CD4-positive, CD25-positive, alpha-beta regulatory T cell (primary cell): Measurements from ENCODE around the gene INO80. TPM values are rescaled to one million over a fixed set of nuclear protein-coding genes. Genes with fewer than 3 reads are reported as not detected.

ENCODE experiments used
- ATAC-seq, 2 donors: fragments of 150-1000 bp; cut with Tn5 transposase; one replicate each; pipeline ENCODE4 v1.10.0; 2021; ENCODE audit warnings: low read depth in 2 of 2, moderate number of reproducible peaks in 2 of 2, moderate library complexity in 1 of 2
- DNase-seq, 3 donors: peaks; one replicate each; pipeline versions ENCODE4 v3.0.0 to v3.0.0-alpha.2; 2012 to 2022; ENCODE audit warnings: mixed read lengths in 1 of 3
- H3K27ac ChIP-seq: one replicate; pipeline ENCODE4 v1.7.0; 2013; ENCODE audit warnings: mild to moderate bottlenecking, low read length; ENCODE audit not compliant: insufficient read depth, poor library complexity, severe bottlenecking
- H3K27me3 ChIP-seq: one replicate; pipeline ENCODE4 v1.7.0; 2013; ENCODE audit warnings: low read length; ENCODE audit not compliant: control insufficient read depth, insufficient read depth
- H3K36me3 ChIP-seq: one replicate; pipeline ENCODE4 v1.7.0; 2013; ENCODE audit warnings: mild to moderate bottlenecking, low read length, moderate library complexity; ENCODE audit not compliant: control insufficient read depth, insufficient read depth
- H3K4me1 ChIP-seq: 2 replicates; pipeline ENCODE4 v1.7.0; 2013; ENCODE audit warnings: mild to moderate bottlenecking, low read length; ENCODE audit not compliant: insufficient read depth, control insufficient read depth, poor library complexity, severe bottlenecking
- H3K4me3 ChIP-seq: one replicate; pipeline ENCODE4 v1.7.0; 2013; ENCODE audit warnings: low read depth, mild to moderate bottlenecking, low read length, moderate library complexity
- H3K9me3 ChIP-seq, 2 experiments: 1 replicate in 1 of 2; 2 replicates in 1 of 2; pipeline ENCODE4 v1.7.0; 2013; ENCODE audit warnings: low read length in 2 of 2, mild to moderate bottlenecking in 1 of 2, moderate library complexity in 1 of 2; ENCODE audit not compliant: control insufficient read depth in 2 of 2
- H3K27ac Mint-ChIP-seq, 3 donors: one replicate each; pipeline ENCODE4 v1.8.0; 2020 to 2022; ENCODE audit warnings: mild to moderate bottlenecking in 3 of 3, mixed read lengths in 3 of 3, moderate library complexity in 2 of 3
- H3K27me3 Mint-ChIP-seq: one replicate; pipeline ENCODE4 v1.8.0; 2022; ENCODE audit warnings: mild to moderate bottlenecking, mixed read lengths
- H3K36me3 Mint-ChIP-seq: one replicate; pipeline ENCODE4 v1.8.0; 2020; ENCODE audit warnings: mixed read lengths
- H3K4me1 Mint-ChIP-seq, 4 donors: one replicate each; pipeline ENCODE4 v1.8.0; 2020 to 2022; ENCODE audit warnings: mixed read lengths in 4 of 4, mild to moderate bottlenecking in 1 of 4
- H3K4me3 Mint-ChIP-seq, 4 donors: one replicate each; pipeline ENCODE4 v1.8.0; 2020 to 2022; ENCODE audit warnings: mild to moderate bottlenecking in 4 of 4, mixed read lengths in 4 of 4, moderate library complexity in 3 of 4
- H3K9me3 Mint-ChIP-seq, 7 donors: one replicate each; pipeline ENCODE4 v1.8.0; 2020 to 2022; ENCODE audit warnings: mixed read lengths in 7 of 7, mild to moderate bottlenecking in 3 of 7, moderate library complexity in 2 of 7
- polyA plus RNA-seq, 4 donors: library from polyadenylated mRNA; unstranded; fragments of 300-500 nt; fragmentation: Illumina TruSeq; gene quantifications; one replicate each; pipeline ENCODE4 v1.2.3, GENCODE V29; 2021
- total RNA-seq: library from RNA; stranded (reverse); gene quantifications from one replicate; pipeline ENCODE4 v1.2.3, GENCODE V29; 2022

INO80 gene
- total and polyA plus RNA-seq, 5 donors from 2014 or later, result 3.0 to 36.1 (median 3.8) TPM

DNA sequence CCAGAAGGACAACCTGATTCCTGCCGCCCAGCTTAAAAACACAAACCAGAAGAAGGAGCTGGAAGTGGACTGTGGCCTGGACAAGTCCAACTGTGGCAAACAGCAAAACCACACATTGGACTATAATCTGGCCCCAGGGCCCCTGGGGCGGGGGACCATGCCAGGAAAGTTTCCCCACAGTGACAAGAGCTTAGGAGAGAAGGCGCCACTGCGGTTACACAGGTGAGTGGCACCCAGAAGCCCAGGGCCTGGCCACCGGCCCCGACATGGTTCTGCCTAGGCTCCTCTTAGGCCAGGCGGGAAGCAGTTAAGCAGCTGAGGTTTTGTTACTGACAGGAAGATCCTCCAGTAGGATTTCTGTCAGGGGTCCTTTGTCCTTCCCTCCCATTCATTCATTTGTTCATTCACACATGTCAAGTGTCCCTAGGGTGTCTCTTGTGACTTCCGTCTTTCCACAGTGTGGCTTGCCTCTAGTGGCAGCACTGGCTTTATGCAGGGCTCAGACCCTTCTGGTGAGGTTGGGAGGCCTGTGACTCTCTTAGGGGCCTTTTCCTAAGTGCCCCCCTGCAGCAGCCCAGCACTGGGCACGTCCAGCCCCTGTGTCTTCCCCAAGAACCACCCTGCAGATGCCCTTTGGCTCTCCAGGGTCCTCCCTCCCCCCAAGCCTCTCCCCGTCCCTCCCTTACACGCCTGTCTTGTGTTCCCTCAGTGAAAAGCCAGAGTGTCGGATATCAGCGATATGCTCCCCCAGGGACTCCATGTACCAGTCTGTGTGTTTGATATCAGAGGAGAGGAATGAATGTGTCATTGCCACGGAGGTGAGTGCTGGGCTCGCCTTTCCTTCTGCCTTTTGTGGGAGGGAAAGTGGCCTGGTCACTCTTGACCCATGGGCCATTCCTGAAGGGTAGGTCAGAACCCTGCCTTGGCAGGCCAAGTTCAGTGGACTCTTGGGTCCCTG lies 179.1 kb downstream of the INO80 start:
- H3K9me3 Mint-ChIP-seq, result no peaks in the 10 kb centered on the region
- H3K27ac Mint-ChIP-seq, result no peak overlapping the region
- H3K27ac ChIP-seq, result no peak overlapping the region
- peaks cover 11% of the 10 kb centered on the region for H3K4me1 ChIP-seq
- H3K36me3 ChIP-seq, result no peaks in the 10 kb centered on the region
- no peak overlapping the region for H3K4me3 ChIP-seq
- peaks cover 0 to 22% (median 10%) of the 10 kb centered on the region in 4 donors for H3K4me1 Mint-ChIP-seq
- no peak for ATAC-seq
- no peaks in the 10 kb centered on the region for H3K36me3 Mint-ChIP-seq
- H3K4me3 Mint-ChIP-seq, result no peak overlapping the region
- no peak for DNase-seq
- H3K9me3 ChIP-seq, result no peaks in the 10 kb centered on the region
- no peaks in the 10 kb centered on the region for H3K27me3 ChIP-seq
- peaks cover 31% of the 10 kb centered on the region for H3K27me3 Mint-ChIP-seq

DNA sequence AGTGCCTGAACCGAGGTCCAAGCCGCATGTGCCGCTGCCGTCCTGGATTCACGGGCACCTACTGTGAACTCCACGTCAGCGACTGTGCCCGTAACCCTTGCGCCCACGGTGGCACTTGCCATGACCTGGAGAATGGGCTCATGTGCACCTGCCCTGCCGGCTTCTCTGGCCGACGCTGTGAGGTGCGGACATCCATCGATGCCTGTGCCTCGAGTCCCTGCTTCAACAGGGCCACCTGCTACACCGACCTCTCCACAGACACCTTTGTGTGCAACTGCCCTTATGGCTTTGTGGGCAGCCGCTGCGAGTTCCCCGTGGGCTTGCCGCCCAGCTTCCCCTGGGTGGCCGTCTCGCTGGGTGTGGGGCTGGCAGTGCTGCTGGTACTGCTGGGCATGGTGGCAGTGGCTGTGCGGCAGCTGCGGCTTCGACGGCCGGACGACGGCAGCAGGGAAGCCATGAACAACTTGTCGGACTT lies 179.8 kb downstream of the INO80 start:
- H3K9me3 Mint-ChIP-seq, result no peaks in the 10 kb centered on the region
- H3K27ac ChIP-seq, result no peak overlapping the region
- no peaks in the 10 kb centered on the region for H3K36me3 Mint-ChIP-seq
- no peak overlapping the region for H3K4me3 ChIP-seq
- H3K27ac Mint-ChIP-seq, result no peak overlapping the region
- H3K4me3 Mint-ChIP-seq, result no peak overlapping the region
- peaks cover 7% of the 10 kb centered on the region for H3K4me1 ChIP-seq
- DNase-seq (no peak), ATAC-seq (no peak)
- H3K36me3 ChIP-seq, result no peaks in the 10 kb centered on the region
- H3K4me1 Mint-ChIP-seq, result peaks cover 0 to 28% (median 11%) of the 10 kb centered on the region in 4 donors
- no peaks in the 10 kb centered on the region for H3K9me3 ChIP-seq
- peaks cover 38% of the 10 kb centered on the region for H3K27me3 Mint-ChIP-seq
- H3K27me3 ChIP-seq, result peaks cover 5% of the 10 kb centered on the region

DNA sequence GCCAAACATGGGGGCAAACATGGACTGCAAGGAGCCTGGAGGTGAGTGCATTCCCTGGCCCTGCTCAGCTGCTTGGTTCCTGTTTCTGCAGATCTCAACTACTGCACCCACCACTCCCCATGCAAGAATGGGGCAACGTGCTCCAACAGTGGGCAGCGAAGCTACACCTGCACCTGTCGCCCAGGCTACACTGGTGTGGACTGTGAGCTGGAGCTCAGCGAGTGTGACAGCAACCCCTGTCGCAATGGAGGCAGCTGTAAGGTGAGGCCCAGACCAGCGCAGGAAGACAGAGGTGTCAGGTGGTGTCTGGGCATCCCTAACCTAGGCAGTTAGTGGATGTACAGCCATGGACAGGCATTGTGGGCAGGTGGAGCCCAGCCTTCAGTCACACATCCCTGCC lies 181.6 kb downstream of the INO80 start:
- ATAC-seq (no peak), DNase-seq (no peak)
- H3K27ac ChIP-seq, result no peak overlapping the region
- H3K27me3 ChIP-seq, result peaks cover 8% of the 10 kb centered on the region
- Mint-ChIP-seq H3K36me3 (no peaks in the 10 kb centered on the region), H3K27me3 (peaks cover 56% of the 10 kb centered on the region), H3K27ac (no peak overlapping the region), H3K9me3 (peaks cover 0 to 2% (median 0%) of the 10 kb centered on the region in 7 donors), H3K4me3 (no peak overlapping the region), H3K4me1 (peaks cover 0 to 31% (median 10%) of the 10 kb centered on the region in 4 donors)
- H3K36me3 ChIP-seq, result no peaks in the 10 kb centered on the region
- H3K4me1 ChIP-seq, result peaks cover 18% of the 10 kb centered on the region
- no peaks in the 10 kb centered on the region for H3K9me3 ChIP-seq
- H3K4me3 ChIP-seq, result no peak overlapping the region

DNA sequence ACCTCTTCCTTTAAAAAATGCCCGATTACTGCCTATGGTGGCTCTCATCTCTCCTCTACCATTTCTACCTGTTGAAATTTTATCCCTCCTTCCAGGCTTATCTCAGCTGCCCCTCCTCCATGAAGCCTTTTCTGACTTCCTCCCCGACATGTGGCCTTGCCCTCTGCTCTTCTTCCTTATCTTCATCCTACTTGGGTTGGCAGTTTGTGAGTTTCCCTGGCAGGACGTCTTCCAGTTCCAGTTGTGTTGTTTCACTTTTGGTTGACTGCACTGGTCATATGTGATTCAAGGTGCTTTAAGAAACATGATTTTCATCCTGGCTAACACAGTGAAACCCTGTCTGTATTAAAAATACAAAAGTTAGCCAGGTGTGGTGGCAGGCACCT lies 182.6 kb downstream of the INO80 start:
- Mint-ChIP-seq H3K27me3 (peaks cover 65% of the 10 kb centered on the region), H3K4me3 (peak overlapping the region in 1 of 4 donors; percentile 54), H3K9me3 (peaks cover 0 to 5% (median 0%) of the 10 kb centered on the region in 7 donors), H3K4me1 (peaks cover 0 to 36% (median 15%) of the 10 kb centered on the region in 4 donors), H3K36me3 (no peaks in the 10 kb centered on the region), H3K27ac (no peak overlapping the region)
- Histone ChIP-seq H3K27ac (no peak overlapping the region), H3K36me3 (no peaks in the 10 kb centered on the region), H3K4me3 (no peak overlapping the region), H3K27me3 (peaks cover 8% of the 10 kb centered on the region), H3K4me1 (peaks cover 27% of the 10 kb centered on the region), H3K9me3 (no peaks in the 10 kb centered on the region)
- DNase-seq, result no peak
- ATAC-seq, result no peak

DNA sequence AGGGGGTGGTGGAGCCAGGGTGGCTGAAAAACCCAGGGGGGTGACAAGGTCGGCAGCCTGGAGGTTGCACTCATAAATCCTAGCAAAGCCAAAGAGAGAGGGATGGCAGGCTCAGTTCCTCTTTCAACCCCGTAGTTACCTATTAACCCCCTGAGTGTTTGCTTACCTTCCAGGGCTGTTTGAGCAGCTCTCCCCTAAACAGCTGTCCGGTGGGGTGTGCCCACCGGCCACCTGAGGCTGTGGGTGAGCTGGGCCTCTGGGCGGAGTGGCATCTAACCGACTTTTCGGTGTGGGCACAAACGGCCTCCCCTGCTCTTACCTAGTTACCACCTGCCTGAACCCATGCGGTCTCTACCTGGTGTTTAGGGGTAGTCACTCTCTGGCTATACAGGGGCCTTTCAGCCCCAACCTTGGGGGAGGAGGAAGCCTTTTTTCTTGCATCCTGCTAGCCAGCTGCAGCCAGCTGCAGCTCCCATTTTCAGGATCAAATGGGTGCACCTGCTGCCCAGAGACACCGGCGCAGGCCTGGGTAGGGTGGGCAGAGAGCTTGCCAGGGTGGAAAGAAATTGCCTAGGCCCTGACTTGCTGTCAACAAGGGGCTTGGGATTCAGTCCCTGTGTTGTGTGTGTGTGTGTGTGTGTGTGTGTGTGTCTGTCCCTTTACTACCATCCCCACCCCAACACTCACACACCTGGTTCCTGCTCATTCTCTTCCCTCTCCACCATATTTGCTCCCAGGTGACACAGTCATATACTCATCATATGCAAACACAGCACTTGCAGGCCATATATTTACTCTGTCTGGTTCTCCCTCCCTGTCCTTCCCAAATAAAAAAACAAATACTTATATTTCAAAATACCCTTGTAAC lies 183.2 kb downstream of the INO80 start:
- Mint-ChIP-seq H3K27ac (peak overlapping the region in 1 of 3 donors; percentile 42), H3K4me1 (peaks cover 0 to 41% (median 16%) of the 10 kb centered on the region in 4 donors), H3K9me3 (peaks cover 0 to 5% (median 0%) of the 10 kb centered on the region in 7 donors), H3K27me3 (peaks cover 67% of the 10 kb centered on the region), H3K4me3 (peak overlapping the region in 1 of 4 donors; percentile 76), H3K36me3 (no peaks in the 10 kb centered on the region)
- DNase-seq, result no peak
- Histone ChIP-seq H3K36me3 (no peaks in the 10 kb centered on the region), H3K4me1 (peaks cover 34% of the 10 kb centered on the region), H3K27me3 (peaks cover 8% of the 10 kb centered on the region), H3K9me3 (no peaks in the 10 kb centered on the region), H3K27ac (no peak overlapping the region), H3K4me3 (no peak overlapping the region)
- ATAC-seq, result no peak

DNA sequence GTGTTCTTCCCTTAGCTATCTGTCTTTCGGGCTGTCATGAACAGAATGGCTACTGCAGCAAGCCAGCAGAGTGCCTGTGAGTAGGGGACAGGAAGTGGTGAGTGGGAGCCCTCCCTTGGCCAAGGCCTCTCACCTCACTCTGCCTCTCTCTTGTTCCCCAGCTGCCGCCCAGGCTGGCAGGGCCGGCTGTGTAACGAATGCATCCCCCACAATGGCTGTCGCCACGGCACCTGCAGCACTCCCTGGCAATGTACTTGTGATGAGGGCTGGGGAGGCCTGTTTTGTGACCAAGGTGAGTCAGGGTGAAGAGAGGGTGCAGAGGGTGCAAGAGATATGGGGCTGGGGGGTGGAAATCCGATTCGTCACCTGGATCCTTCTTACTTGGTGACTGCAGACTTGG lies 183.9 kb downstream of the INO80 start:
- H3K9me3 Mint-ChIP-seq, result peaks cover 0 to 5% (median 0%) of the 10 kb centered on the region in 7 donors
- Histone ChIP-seq H3K27ac (no peak overlapping the region), H3K9me3 (no peaks in the 10 kb centered on the region), H3K36me3 (no peaks in the 10 kb centered on the region), H3K4me3 (no peak overlapping the region), H3K27me3 (peaks cover 9% of the 10 kb centered on the region), H3K4me1 (peaks cover 41% of the 10 kb centered on the region)
- peaks cover 67% of the 10 kb centered on the region for H3K27me3 Mint-ChIP-seq
- H3K4me3 Mint-ChIP-seq, result peak overlapping the region in 2 of 4 donors; percentile 64 to 76
- DNase-seq (peak in 1 of 3 donors; percentile 43), ATAC-seq (no peak)
- peak overlapping the region in 2 of 3 donors; percentile 42 to 71 for H3K27ac Mint-ChIP-seq
- peaks cover 0 to 44% (median 18%) of the 10 kb centered on the region in 4 donors for H3K4me1 Mint-ChIP-seq
- H3K36me3 Mint-ChIP-seq, result no peaks in the 10 kb centered on the region

DNA sequence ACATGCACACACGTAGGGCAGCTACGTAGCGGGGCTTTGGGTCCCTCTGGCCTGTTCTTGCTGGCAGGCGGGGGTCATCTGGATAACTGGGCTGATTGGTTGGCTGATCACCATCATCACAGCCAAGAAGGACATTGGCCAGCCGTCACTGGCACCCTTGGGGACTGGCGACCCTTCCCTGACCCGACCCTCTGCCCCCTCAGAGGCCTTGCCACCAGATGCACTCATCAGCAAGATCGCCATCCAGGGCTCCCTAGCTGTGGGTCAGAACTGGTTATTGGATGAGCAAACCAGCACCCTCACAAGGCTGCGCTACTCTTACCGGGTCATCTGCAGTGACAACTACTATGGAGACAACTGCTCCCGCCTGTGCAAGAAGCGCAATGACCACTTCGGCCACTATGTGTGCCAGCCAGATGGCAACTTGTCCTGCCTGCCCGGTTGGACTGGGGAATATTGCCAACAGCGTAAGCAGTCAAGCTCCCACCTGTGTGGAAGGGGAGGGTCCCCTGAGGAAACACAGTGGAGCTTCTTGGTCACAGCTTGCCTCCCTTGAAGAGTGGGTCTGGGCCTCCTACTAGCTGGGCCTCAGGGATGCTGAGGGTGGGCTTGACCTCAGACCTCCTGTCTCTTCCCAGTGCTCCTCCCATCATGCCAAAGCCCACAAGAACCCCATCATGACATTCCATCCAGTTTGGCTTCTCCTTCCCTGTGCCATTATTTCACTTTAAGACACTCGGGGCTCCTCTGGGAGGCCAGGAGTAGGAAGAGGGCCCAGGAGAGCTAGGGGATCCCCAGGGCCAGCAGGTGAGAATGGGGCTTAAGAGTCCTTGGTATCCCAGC lies 184.6 kb downstream of the INO80 start:
- Histone ChIP-seq H3K27me3 (peaks cover 13% of the 10 kb centered on the region), H3K4me3 (no peak overlapping the region), H3K9me3 (no peaks in the 10 kb centered on the region), H3K36me3 (no peaks in the 10 kb centered on the region), H3K27ac (no peak overlapping the region), H3K4me1 (peaks cover 47% of the 10 kb centered on the region)
- Mint-ChIP-seq H3K9me3 (peaks cover 0 to 5% (median 0%) of the 10 kb centered on the region in 7 donors), H3K36me3 (no peaks in the 10 kb centered on the region), H3K27me3 (peaks cover 71% of the 10 kb centered on the region), H3K4me1 (peaks cover 0 to 50% (median 24%) of the 10 kb centered on the region in 4 donors), H3K4me3 (peak overlapping the region; percentile 68 to 83 (median 76)), H3K27ac (peak overlapping the region in 1 of 3 donors; percentile 71)
- DNase-seq (no peak), ATAC-seq (no peak)
